ENCODE measurements around the gene CACNB1. TPM values are rescaled to one million over a fixed set of nuclear protein-coding genes. Genes with fewer than 3 reads are reported as not detected.
A peak's percentile ranks its signal among the peaks of the same experiment; 100 is the strongest.

Gene CACNB1
- total and polyA plus RNA-seq, 2 of the 13 experiments (the other 11 are each of a cell fraction or from before 2014, with no cell fraction given) = 0.75 to 1.5 TPM

DNA sequence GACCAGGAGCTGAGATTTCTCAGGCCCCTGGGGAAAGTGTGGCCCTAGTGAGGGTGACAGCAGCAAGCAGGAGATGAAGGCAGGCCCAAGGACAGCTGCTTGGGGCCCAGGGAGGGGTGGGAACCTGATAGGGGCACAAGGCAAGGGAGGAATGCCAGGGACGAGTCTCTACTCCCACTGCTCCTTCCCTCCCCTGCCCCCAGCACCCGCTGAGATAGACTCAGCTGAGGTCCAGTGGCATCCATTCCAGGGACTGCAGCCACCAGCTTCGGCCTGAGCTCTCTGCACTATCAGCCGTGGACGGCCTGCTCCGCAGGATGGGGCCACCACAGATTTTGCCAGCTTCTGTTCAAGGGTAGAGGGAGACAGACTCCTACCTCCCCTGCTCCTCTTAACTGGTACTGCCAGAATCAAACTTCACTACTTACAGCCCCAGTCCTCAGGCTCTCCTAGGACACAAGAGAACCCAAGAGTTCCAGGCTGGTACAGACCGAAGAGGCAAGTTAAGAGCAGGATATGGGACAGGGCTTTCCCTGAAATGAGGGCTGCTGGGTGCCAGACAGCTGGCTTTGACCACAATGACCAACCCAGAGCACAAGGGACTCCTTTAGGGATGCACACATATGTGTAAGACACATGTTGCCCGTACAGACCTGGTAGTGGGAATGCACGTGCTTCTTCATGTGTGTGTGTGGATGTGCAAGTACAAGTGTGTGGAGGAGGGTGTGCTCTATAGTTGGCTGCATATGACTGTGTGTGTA, 5.5 kb downstream of the CACNB1 start:
- POLR2A ChIA-PET = no interaction called here
- FAIRE-seq = no peak

DNA sequence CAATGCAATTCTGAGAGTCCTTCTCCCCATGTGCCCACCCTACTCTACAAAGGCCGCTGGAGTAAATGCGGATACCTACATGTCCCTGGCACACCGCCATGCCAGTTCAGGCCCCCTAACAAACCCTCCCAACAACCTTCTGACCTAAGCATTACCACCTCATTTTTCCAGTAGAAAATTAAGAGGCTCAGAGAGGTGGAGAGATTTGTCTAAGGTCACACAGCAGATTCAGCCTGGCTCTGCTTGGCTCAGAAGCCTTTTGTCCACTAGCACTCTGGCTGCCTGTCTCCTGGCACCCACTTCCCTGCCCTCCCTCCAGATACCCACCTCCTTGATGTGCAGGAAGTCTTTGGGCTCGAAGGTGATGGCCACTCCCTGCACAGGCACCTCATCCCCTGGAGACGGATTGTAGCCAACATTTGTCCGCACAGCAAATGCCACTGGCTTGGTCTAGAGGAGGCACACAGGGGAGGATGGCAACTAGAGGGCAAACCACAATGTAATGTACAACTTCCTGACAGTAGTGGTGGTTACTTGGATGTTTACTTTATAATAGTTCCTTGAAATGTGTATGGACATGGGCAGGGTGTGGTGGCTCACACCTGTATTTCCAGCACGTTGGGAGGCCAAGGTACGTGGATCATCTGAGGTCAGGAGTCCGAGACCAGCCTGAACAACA, 10.2 kb downstream of the CACNB1 start:
- DNase-seq (ENCODE audit: low spot score) (no peak), ATAC-seq (no peak)
- WGBS (ENCODE audit: low lambda C conversion rate) = 89% methylated on average over 9 of the region's 9 CpGs

More for the DNA sequence above, 5.5 kb downstream of the CACNB1 start:
- no peak for ATAC-seq
- WGBS (ENCODE audit: low lambda C conversion rate) = 86% methylated on average over 9 of the region's 9 CpGs
- H3K4me3 ChIP-seq (replicated peaks in 1 of 3; ENCODE audit: insufficient read depth in 1 of 3, low read depth in 2 of 3, low read length in 3 of 3) = no peak overlapping the region
- no peaks in the 10 kb centered on the region for H3K27me3 ChIP-seq (ENCODE audit: control insufficient read depth in 1 of 2, insufficient read depth in 2 of 2, low read length in 2 of 2)
- no TSS peak for BruUV-seq (replicated peaks)
- no peak overlapping the region for H3K9ac ChIP-seq (ENCODE audit: insufficient read depth, low read depth, low read length)
- H3K27ac ChIP-seq (ENCODE audit: extremely low read length, insufficient read depth, low read length) = no peak overlapping the region
- TF ChIP-seq XBP1 (CRISPR knock-in tag; IDR thresholded peaks at IDR 0.05) = no peak
- TF ChIP-seq REPIN1 (CRISPR knock-in tag; IDR thresholded peaks at IDR 0.05; ENCODE audit: borderline replicate concordance, low read depth) = no peak
- TF ChIP-seq POGZ (CRISPR knock-in tag; IDR thresholded peaks at IDR 0.05) = no peak
- no peak for TF ChIP-seq ZNF160 (CRISPR knock-in tag; IDR thresholded peaks at IDR 0.05)
- TF ChIP-seq ZNF207 (IDR thresholded peaks at IDR 0.05; ENCODE audit: borderline replicate concordance) = no peak
- TF ChIP-seq NFYC (CRISPR knock-in tag; IDR thresholded peaks at IDR 0.05) = no peak
- no peak for TF ChIP-seq ZNF839 (CRISPR knock-in tag; IDR thresholded peaks at IDR 0.05; ENCODE audit: borderline replicate concordance)
- no peak for TF ChIP-seq HOXD1 (CRISPR knock-in tag; IDR thresholded peaks at IDR 0.05)
- TF ChIP-seq KDM2A (CRISPR knock-in tag; IDR thresholded peaks at IDR 0.05; ENCODE audit: borderline replicate concordance, low read depth) = no peak
- TF ChIP-seq STAG1 (CRISPR knock-in tag; IDR thresholded peaks at IDR 0.05) = no peak
- TF ChIP-seq NFRKB (IDR thresholded peaks at IDR 0.05) = no peak
- no peak for TF ChIP-seq ZNF672 (CRISPR knock-in tag; IDR thresholded peaks at IDR 0.05)
- TF ChIP-seq EZH2 (conservative IDR thresholded peaks at IDR 0.05; ENCODE audit: low read depth, low read length) = no peak
- no peaks in the 10 kb centered on the region for H4K20me1 ChIP-seq (ENCODE audit: insufficient read depth, low read length)
- peaks cover 25% of the 10 kb centered on the region for H3K4me1 ChIP-seq (ENCODE audit: insufficient read depth, low read length)
- DNase-seq (ENCODE audit: low spot score) = no peak
- intact Hi-C loops (cut with micrococcal nuclease; ENCODE audit: unreplicated experiment) = loop anchor here (5.0 kb wide), 1 partner anchor 50 kb away; no protein-coding TSS in a partner anchor
- CTCF ChIA-PET (ENCODE audit: low intra/inter-chr PET ratio, low total read pairs) = no interaction called here
- H2AFZ ChIP-seq (ENCODE audit: low read length) = no peak overlapping the region
- in situ Hi-C loops (cut with HindIII; ENCODE audit: extremely low pct_ligation_motif_present, low pct_unique_long_range_greater_than_20kb) = no loop called here
- no peaks in the 10 kb centered on the region for H3K9me3 ChIP-seq (ENCODE audit: low read length)
- 0 out of 5 replicates have a peak, but pooled peaks cover 0 to 1% of the 10 kb centered on the region in 2 experiments for H3K36me3 ChIP-seq (replicated peaks in 1 of 2; ENCODE audit: control insufficient read depth in 1 of 2, insufficient read depth in 2 of 2, low read length in 2 of 2)
- no peaks in the 10 kb centered on the region for H3K79me2 ChIP-seq (ENCODE audit: insufficient read depth, low read length)
- H3K4me2 ChIP-seq (ENCODE audit: low read depth, low read length) = no peak overlapping the region

More for the DNA sequence above, 10.2 kb downstream of the CACNB1 start:
- Histone ChIP-seq H3K27me3 (ENCODE audit: control insufficient read depth in 1 of 2, insufficient read depth in 2 of 2, low read length in 2 of 2) (no peaks in the 10 kb centered on the region), H2AFZ (ENCODE audit: low read length) (no peak overlapping the region), H3K9ac (ENCODE audit: insufficient read depth, low read depth, low read length) (no peak overlapping the region), H3K27ac (ENCODE audit: extremely low read length, insufficient read depth, low read length) (no peak overlapping the region), H3K4me3 (replicated peaks in 1 of 3; ENCODE audit: insufficient read depth in 1 of 3, low read depth in 2 of 3, low read length in 3 of 3) (no peak overlapping the region), H3K79me2 (ENCODE audit: insufficient read depth, low read length) (no peaks in the 10 kb centered on the region), H4K20me1 (ENCODE audit: insufficient read depth, low read length) (no peaks in the 10 kb centered on the region), H3K4me2 (ENCODE audit: low read depth, low read length) (no peak overlapping the region), H3K9me3 (ENCODE audit: low read length) (no peaks in the 10 kb centered on the region), H3K4me1 (ENCODE audit: insufficient read depth, low read length) (no peaks in the 10 kb centered on the region), H3K36me3 (replicated peaks in 1 of 2; ENCODE audit: control insufficient read depth in 1 of 2, insufficient read depth in 2 of 2, low read length in 2 of 2) (peaks cover 0 to 2% of the 10 kb centered on the region in 2 experiments; a peak in 2 of 5 replicates)
- in situ Hi-C loops (cut with HindIII; ENCODE audit: extremely low pct_ligation_motif_present, low pct_unique_long_range_greater_than_20kb) = no loop called here
- no TSS peak for BruUV-seq (replicated peaks)
- TF ChIP-seq ZNF768 (CRISPR knock-in tag; IDR thresholded peaks at IDR 0.05) (peak; percentile 83), SP2 (CRISPR knock-in tag; IDR thresholded peaks at IDR 0.05) (no peak), GTF3A (CRISPR knock-in tag; conservative IDR thresholded peaks at IDR 0.05) (no peak), JARID2 (CRISPR knock-in tag; IDR thresholded peaks at IDR 0.05; ENCODE audit: insufficient replicate concordance) (no peak)
- POLR2A ChIA-PET = no interaction called here
- no peak for FAIRE-seq
- CTCF ChIA-PET (ENCODE audit: low intra/inter-chr PET ratio, low total read pairs) = no interaction called here
- intact Hi-C loops (cut with micrococcal nuclease; ENCODE audit: unreplicated experiment) = no loop called here
